Measurements from ENCODE around the gene EFNB1. TPM values are rescaled to one million over a fixed set of nuclear protein-coding genes. Genes with fewer than 3 reads are reported as not detected.

The EFNB1 gene
- total RNA-seq, 1 experiment from 2014 or later: 7.0 TPM

DNA sequence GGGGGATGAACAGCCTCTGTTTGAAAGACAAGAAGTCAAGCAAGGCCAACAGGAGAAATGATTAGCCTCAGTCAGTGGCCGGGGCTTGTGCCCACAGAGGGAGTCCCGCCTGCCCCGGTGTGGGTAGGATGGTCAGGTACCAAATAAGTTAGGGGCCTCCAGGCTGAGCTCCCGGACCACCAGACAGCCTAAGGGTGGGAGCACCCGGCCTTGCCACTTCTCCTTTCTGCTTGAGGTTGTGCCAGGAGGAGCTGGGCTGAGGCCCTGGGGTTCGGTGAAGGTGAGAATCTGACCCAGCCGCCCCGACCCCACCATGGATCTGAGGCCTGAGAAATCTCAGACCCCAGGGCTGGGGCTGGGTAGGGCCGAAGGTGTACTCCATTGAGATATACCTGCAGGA lies 48.8 kb downstream of the EFNB1 start:
- ChIA-PET CTCF (no interaction called here), POLR2A (no interaction called here)
- BruUV-seq (replicated peaks): no TSS peak
- Mint-ChIP-seq H3K4me3 (ENCODE audit: unreplicated experiment) (no peak overlapping the region), H3K36me3 (ENCODE audit: insufficient read depth, unreplicated experiment) (no peaks in the 10 kb centered on the region), H3K4me1 (ENCODE audit: low read depth, unreplicated experiment) (no peaks in the 10 kb centered on the region), H3K9me3 (ENCODE audit: unreplicated experiment) (no peaks in the 10 kb centered on the region), H3K27ac (ENCODE audit: unreplicated experiment) (no peak overlapping the region), H3K27me3 (ENCODE audit: insufficient read depth, unreplicated experiment) (no peaks in the 10 kb centered on the region)
- Histone ChIP-seq H3K27me3 (replicated peaks; ENCODE audit: control insufficient read depth, insufficient read depth, low read length) (no peaks in the 10 kb centered on the region), H3K4me3 (ENCODE audit: low read depth, low read length) (no peak overlapping the region), H3K4me1 (no peaks in the 10 kb centered on the region), H3K9me3 (no peaks in the 10 kb centered on the region), H3K36me3 (ENCODE audit: control insufficient read depth, insufficient read depth, low read length) (no peaks in the 10 kb centered on the region)
- DNase-seq: no peak
- intact Hi-C loops (cut with micrococcal nuclease; ENCODE audit: unreplicated experiment): no loop called here
- TF ChIP-seq, protein P1, sequence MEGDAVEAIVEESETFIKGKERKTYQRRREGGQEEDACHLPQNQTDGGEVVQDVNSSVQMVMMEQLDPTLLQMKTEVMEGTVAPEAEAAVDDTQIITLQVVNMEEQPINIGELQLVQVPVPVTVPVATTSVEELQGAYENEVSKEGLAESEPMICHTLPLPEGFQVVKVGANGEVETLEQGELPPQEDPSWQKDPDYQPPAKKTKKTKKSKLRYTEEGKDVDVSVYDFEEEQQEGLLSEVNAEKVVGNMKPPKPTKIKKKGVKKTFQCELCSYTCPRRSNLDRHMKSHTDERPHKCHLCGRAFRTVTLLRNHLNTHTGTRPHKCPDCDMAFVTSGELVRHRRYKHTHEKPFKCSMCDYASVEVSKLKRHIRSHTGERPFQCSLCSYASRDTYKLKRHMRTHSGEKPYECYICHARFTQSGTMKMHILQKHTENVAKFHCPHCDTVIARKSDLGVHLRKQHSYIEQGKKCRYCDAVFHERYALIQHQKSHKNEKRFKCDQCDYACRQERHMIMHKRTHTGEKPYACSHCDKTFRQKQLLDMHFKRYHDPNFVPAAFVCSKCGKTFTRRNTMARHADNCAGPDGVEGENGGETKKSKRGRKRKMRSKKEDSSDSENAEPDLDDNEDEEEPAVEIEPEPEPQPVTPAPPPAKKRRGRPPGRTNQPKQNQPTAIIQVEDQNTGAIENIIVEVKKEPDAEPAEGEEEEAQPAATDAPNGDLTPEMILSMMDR (IDR thresholded peaks at IDR 0.05; ENCODE audit: insufficient read depth in 1 of 2, low read depth in 1 of 2, low read length in 1 of 2, severe bottlenecking in 1 of 2, unreplicated experiment in 1 of 2): no peak

DNA sequence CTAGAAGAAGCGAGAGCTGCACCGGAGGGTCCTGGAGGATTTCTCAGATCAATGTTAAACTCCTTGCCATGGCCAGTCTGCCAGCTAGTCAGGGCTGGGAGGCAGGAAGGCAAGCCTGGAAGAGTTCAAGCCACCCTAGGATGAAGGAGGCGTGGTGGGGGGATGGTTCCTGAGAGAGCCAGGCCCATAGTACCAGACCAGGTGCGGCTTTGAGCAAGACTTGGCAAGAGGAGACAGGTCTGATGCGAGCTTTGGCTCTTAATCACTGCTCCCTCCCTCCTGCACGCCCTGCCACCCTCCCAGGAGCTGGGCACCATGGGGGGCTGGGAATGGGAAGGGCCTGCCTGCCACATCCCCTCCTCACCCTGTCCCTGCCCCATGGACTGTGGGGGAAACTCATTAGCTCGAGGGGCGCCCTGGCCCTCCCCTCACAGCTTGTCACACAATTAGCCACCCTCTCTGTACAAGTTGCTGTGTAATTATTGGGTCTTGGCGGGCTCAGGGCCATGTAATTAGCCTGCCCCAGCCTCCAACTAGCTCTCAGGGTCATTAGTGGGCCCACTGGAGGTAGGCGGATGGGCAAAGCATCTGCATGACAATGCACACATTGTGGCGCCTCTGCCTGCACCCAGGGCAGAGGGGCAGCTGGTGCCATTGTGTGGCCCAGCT lies 50.3 kb downstream of the EFNB1 start:
- TF ChIP-seq, protein P1 (IDR thresholded peaks at IDR 0.05; ENCODE audit: insufficient read depth in 1 of 2, low read depth in 1 of 2, low read length in 1 of 2, severe bottlenecking in 1 of 2, unreplicated experiment in 1 of 2): no peak
- Histone ChIP-seq H3K36me3 (ENCODE audit: control insufficient read depth, insufficient read depth, low read length) (no peaks in the 10 kb centered on the region), H3K4me1 (no peaks in the 10 kb centered on the region), H3K4me3 (ENCODE audit: low read depth, low read length) (no peak overlapping the region), H3K27me3 (replicated peaks; ENCODE audit: control insufficient read depth, insufficient read depth, low read length) (no peaks in the 10 kb centered on the region), H3K9me3 (no peaks in the 10 kb centered on the region)
- Mint-ChIP-seq H3K27ac (ENCODE audit: unreplicated experiment) (no peak overlapping the region), H3K4me1 (ENCODE audit: low read depth, unreplicated experiment) (no peaks in the 10 kb centered on the region), H3K4me3 (ENCODE audit: unreplicated experiment) (no peak overlapping the region), H3K9me3 (ENCODE audit: unreplicated experiment) (no peaks in the 10 kb centered on the region), H3K27me3 (ENCODE audit: insufficient read depth, unreplicated experiment) (no peaks in the 10 kb centered on the region), H3K36me3 (ENCODE audit: insufficient read depth, unreplicated experiment) (no peaks in the 10 kb centered on the region)
- CTCF ChIA-PET: no interaction called here
- no TSS peak for BruUV-seq (replicated peaks)
- POLR2A ChIA-PET: no interaction called here
- intact Hi-C loops (cut with micrococcal nuclease; ENCODE audit: unreplicated experiment): no loop called here
- DNase-seq: no peak

DNA sequence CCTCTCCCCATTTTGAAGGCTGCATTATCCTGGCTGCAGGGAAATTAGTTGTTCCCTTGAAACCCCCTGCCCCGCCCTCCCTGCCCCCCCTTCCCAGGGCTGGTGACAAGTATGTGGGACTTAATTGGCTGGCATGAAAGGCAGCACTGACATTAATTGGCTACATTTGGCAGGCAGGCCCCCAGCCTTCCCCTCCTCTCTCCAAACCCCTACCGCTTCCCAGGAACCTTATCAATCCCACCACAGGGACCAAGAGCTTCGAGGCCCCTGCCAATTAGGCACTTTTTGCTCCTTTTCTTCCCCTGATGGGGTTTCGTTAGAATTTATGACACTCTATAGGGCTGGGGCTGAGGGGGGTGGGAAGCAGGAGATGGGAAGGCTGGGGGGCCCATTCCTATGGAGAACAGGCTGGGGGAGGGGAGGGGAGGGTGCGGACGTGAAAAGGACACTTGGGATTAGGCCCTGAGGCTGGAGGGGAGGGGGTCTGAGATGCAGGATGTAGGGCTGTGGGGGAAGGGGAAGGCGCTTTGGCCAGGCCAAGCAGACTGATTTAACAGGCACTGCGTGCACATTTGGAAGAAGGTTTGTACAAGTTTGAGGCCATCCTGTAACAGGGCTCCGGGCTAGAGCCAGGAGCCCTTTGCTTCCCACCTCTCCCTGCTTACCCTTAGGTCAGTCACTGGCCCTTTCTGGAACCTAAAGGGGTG lies 52.2 kb downstream of the EFNB1 start:
- Histone ChIP-seq H3K9me3 (no peaks in the 10 kb centered on the region), H3K4me1 (no peaks in the 10 kb centered on the region), H3K27me3 (replicated peaks; ENCODE audit: control insufficient read depth, insufficient read depth, low read length) (no peaks in the 10 kb centered on the region), H3K36me3 (ENCODE audit: control insufficient read depth, insufficient read depth, low read length) (no peaks in the 10 kb centered on the region), H3K4me3 (ENCODE audit: low read depth, low read length) (no peak overlapping the region)
- H3K4me1 Mint-ChIP-seq (ENCODE audit: low read depth, unreplicated experiment): no peaks in the 10 kb centered on the region
- TF ChIP-seq, protein P1 (IDR thresholded peaks at IDR 0.05; ENCODE audit: insufficient read depth in 1 of 2, low read depth in 1 of 2, low read length in 1 of 2, severe bottlenecking in 1 of 2, unreplicated experiment in 1 of 2): no peak
- no peak overlapping the region for H3K27ac Mint-ChIP-seq (ENCODE audit: unreplicated experiment)
- DNase-seq: no peak
- no peaks in the 10 kb centered on the region for H3K27me3 Mint-ChIP-seq (ENCODE audit: insufficient read depth, unreplicated experiment)
- no peaks in the 10 kb centered on the region for H3K9me3 Mint-ChIP-seq (ENCODE audit: unreplicated experiment)
- ChIA-PET CTCF (no interaction called here), POLR2A (no interaction called here)
- intact Hi-C loops (cut with micrococcal nuclease; ENCODE audit: unreplicated experiment): no loop called here
- H3K36me3 Mint-ChIP-seq (ENCODE audit: insufficient read depth, unreplicated experiment): no peaks in the 10 kb centered on the region
- no TSS peak for BruUV-seq (replicated peaks)
- no peak overlapping the region for H3K4me3 Mint-ChIP-seq (ENCODE audit: unreplicated experiment)

Data from Caco-2 (cell line).